Measurements from ENCODE around the gene AGBL1.

The AGBL1 gene

GRCh38 chr15:86905625-86906256, 826.1 kb downstream of the AGBL1 start:
- TF ChIP-seq CTCF (IDR thresholded peaks at IDR 0.05; ENCODE audit: insufficient read depth, low read depth, low read length, missing control alignments): no peak
- DNase-seq (ENCODE audit: low read depth): no peak
- H3K4me3 ChIP-seq (ENCODE audit: low read depth, low read length): no peak overlapping the region

- H3K4me3 ChIP-seq (ENCODE audit: low read depth, low read length): no peak overlapping the region
- no peak for TF ChIP-seq CTCF (IDR thresholded peaks at IDR 0.05; ENCODE audit: insufficient read depth, low read depth, low read length, missing control alignments)
- no peak for DNase-seq (ENCODE audit: low read depth)
These were observed 826.7 kb downstream of the AGBL1 start for GRCh38 chr15:86906376-86906775.

GRCh38 chr15:86911022-86911421, 831.4 kb downstream of the AGBL1 start:
- DNase-seq (ENCODE audit: low read depth): no peak
- no peak overlapping the region for H3K4me3 ChIP-seq (ENCODE audit: low read depth, low read length)
- no peak for TF ChIP-seq CTCF (IDR thresholded peaks at IDR 0.05; ENCODE audit: insufficient read depth, low read depth, low read length, missing control alignments)

GRCh38 chr15:86912661-86913060, 833.0 kb downstream of the AGBL1 start:
- no peak for TF ChIP-seq CTCF (IDR thresholded peaks at IDR 0.05; ENCODE audit: insufficient read depth, low read depth, low read length, missing control alignments)
- no peak overlapping the region for H3K4me3 ChIP-seq (ENCODE audit: low read depth, low read length)
- DNase-seq (ENCODE audit: low read depth): no peak

- TF ChIP-seq CTCF (IDR thresholded peaks at IDR 0.05; ENCODE audit: insufficient read depth, low read depth, low read length, missing control alignments): peak; percentile 28
- peak; percentile 31 for DNase-seq (ENCODE audit: low read depth)
- no peak overlapping the region for H3K4me3 ChIP-seq (ENCODE audit: low read depth, low read length)
These were observed 836.2 kb downstream of the AGBL1 start for GRCh38 chr15:86915811-86916331.

- no peak for TF ChIP-seq CTCF (IDR thresholded peaks at IDR 0.05; ENCODE audit: insufficient read depth, low read depth, low read length, missing control alignments)
- H3K4me3 ChIP-seq (ENCODE audit: low read depth, low read length): no peak overlapping the region
- no peak for DNase-seq (ENCODE audit: low read depth)
These were observed 837.1 kb downstream of the AGBL1 start for GRCh38 chr15:86916671-86917360.
